ENCODE measurements around the gene NR2F1-AS1. TPM values are rescaled to one million over a fixed set of nuclear protein-coding genes. Genes with fewer than 3 reads are reported as not detected.

NR2F1-AS1 gene
- total RNA-seq, 1 donor from 2014 or later = 0.84 TPM

DNA sequence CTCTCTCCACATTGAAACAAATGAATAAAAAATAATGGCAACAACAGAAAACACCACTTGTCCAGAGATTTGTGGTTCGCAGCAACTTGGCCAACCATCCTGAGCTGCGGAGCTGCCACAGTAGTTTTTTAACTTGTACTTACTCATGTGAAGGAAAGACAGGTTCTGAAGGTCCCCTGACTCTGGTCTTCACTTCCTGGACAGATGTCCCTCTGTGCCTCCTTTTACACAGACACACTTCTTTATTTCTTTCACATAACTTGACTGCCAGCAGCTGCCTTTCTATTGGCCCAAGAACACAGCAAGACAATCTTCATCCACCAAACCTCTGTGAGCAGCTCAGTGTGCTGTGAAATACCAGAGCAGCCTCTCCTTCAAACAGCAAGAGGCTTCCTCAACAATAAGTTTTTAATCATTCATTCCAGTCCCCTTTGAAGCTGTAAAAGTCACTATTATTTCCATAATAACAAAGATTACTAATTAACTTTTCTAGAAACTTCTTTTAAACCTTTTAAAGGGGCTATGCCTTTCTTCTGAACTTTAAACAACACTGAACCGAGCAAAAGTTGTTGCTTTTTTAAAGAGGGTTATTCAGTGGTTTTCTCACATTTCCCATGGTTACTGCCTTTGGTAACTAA is 198.7 kb downstream of the NR2F1-AS1 start:
- no peak for ATAC-seq

DNA sequence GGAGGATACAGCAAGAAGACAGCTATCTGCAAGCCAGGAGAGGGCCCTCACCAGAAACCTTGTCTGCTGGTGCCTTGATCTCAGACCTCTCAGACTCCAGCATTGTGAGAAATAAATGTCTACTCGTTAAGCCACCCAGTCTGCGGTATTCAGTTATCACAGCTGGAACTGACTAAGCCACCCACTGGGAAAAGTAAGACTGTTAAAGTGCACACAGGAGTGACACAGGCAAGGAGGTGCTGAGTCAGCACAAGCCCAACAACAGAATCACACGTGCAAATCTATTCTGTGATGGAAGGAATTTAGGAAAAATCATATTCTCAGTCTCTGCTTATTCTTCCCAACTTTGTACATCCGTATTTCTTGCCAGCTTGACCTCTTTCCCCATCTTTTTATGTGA is 200.0 kb downstream of the NR2F1-AS1 start:
- ATAC-seq = no peak

DNA sequence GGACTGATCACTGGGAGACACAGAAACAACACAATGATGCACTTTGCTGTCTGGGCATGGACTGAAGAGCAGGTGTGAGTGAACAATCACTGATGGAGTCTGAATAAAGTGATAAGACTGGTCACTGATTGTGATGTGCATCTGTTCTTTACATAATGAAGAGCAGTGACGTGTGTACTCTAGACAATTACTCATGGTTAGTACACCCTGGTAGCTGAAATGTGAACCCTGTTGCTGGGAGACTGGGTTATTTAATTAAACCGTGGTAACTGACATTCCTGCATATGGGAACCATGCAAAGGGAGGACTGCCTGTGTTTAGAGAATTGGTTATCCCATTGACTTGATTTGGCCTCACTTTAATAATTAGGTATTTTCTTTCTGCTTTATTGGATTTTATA is 202.9 kb downstream of the NR2F1-AS1 start:
- ATAC-seq = no peak

DNA sequence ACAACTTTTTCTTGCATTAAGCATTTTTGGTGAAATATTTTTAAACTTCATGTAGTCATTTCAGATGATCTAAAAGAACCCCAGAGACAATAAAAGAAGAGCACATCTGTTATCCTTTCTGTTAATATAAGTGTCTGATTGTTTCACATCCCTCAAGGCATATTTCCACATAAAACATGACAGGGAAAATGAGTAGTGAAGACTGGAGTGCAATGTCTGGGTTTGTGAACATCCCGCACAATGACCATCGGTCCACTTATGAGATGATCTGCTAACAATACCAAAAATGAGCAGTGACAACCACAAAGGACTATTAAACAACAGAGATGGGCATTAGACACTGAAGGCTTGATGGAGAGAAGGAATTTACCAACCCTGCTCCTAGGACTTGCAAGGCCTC is 209.1 kb downstream of the NR2F1-AS1 start:
- ATAC-seq = no peak

DNA sequence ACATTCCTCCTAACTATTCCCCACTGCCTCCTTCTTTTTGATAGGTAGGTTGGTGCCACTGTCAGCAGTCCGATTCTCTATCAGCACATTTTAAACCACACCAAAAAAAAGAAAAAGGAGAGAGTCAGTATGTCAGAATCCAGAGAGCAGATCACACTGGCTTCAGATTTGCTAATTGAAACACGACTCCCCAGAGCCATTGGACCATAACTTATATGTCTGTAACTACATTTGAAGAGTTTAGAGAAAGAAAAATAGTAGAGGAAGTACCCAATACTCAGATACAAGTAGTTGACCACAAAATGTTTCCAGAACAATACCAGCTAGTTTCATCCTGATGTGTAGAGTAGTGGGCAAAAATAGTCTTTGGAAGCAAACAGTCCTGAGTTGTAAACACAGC is 216.6 kb downstream of the NR2F1-AS1 start:
- no peak for ATAC-seq

DNA sequence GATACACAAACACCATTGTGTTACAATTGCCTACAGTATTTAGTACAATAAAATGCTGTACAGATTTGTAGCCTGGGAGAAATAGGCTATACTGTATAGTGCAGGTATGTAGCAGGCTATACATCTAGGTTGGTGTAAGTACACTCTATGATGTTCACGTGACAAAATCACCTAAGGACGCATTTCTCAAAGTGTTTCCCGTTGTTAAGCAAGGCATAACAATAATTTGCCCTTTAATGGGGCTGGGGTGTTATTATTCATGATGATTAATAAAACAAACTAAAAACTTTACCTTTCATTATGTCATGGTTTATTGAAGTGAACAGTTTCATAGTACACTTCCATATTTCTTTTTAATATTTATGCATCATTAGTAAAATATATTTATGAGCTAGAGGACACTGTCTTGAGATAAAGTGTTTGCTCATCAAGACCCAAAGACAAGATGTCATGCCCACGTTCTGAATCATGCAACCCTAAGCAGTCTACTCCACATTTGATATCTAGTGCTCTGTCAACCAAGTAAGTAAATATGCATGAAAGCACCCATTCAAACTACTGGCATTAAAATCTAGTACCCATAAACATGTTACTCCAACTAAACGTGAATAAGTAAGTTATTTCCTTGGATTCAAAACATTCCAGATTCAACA is 220.5 kb downstream of the NR2F1-AS1 start:
- no peak for ATAC-seq

DNA sequence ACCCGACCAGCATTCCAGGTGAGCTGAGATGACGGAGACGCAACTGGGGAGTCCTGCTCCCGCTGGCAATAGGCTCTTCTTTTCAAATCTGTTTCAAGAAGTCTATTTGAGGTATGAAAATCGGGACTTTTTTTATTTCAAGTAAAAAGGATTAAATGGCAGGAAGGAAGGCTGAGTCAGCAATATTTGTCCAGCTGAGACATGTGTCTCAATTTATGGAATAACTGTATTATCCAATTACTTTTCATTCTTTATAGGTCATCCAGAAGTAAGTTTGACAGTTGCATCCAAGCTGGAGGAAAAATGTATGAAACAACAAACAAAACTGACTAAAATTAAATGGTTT is 221.1 kb downstream of the NR2F1-AS1 start:
- ATAC-seq = no peak

Other genes with a start within 250 kb of the NR2F1-AS1 start
- gene NR2F1, start 2.0 kb upstream of the NR2F1-AS1 start, total RNA-seq = 2.7 TPM
- gene POU5F2, start 160.4 kb upstream of the NR2F1-AS1 start, total RNA-seq = 0.80 TPM